OCI-LY7 (cell line): Measurements from ENCODE around the gene CAND2.

Source experiments
- EZH2phosphoT487 ChIP-seq: fragments of 200-600 bp; sonication (generic); IDR thresholded peaks from 2 replicates; pipeline ENCODE4 v1.6.1; 2018; ENCODE audit warnings: low read depth, borderline replicate concordance, mild to moderate bottlenecking, mixed run types, antibody characterized with exemption, low read length, moderate library complexity, mixed read lengths
- TF ChIP-seq, protein P1 (sequence below): fragments of 200-600 bp; sonication (generic); conservative IDR thresholded peaks from 2 replicates; pipeline ENCODE4 v1.5.1; 2014; ENCODE audit warnings: mild to moderate bottlenecking, antibody characterized with exemption, low read length, moderate library complexity, mixed read lengths

DNA sequence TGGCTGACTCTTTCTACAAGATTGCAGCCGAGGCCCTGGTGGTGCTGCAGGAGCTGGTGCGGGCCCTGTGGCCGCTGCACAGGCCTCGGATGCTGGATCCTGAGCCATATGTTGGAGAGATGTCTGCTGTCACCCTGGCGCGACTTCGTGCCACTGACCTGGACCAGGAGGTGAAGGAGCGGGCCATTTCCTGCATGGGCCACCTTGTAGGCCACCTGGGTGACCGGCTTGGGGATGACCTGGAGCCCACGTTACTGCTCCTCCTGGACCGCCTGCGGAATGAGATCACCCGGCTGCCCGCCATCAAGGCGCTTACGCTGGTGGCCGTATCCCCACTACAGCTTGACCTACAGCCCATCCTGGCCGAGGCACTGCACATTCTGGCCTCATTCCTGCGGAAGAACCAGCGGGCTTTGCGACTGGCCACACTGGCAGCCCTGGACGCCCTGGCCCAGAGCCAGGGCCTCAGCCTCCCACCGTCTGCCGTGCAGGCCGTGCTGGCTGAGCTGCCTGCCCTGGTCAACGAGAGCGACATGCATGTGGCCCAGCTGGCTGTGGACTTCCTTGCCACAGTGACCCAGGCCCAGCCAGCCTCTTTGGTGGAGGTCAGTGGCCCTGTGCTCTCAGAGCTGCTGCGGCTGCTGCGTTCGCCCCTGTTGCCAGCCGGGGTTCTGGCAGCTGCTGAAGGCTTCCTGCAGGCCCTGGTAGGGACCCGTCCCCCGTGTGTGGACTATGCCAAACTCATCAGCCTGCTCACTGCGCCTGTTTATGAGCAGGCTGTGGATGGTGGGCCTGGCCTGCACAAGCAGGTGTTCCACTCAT, 20.3 kb downstream of the CAND2 start:
- TF ChIP-seq, protein P1, sequence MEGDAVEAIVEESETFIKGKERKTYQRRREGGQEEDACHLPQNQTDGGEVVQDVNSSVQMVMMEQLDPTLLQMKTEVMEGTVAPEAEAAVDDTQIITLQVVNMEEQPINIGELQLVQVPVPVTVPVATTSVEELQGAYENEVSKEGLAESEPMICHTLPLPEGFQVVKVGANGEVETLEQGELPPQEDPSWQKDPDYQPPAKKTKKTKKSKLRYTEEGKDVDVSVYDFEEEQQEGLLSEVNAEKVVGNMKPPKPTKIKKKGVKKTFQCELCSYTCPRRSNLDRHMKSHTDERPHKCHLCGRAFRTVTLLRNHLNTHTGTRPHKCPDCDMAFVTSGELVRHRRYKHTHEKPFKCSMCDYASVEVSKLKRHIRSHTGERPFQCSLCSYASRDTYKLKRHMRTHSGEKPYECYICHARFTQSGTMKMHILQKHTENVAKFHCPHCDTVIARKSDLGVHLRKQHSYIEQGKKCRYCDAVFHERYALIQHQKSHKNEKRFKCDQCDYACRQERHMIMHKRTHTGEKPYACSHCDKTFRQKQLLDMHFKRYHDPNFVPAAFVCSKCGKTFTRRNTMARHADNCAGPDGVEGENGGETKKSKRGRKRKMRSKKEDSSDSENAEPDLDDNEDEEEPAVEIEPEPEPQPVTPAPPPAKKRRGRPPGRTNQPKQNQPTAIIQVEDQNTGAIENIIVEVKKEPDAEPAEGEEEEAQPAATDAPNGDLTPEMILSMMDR, result no peak
- no peak for TF ChIP-seq EZH2phosphoT487
